Measurements from ENCODE around the gene DOCK1.
"Not testable (repeated sequence)": the region's sequence is repeated elsewhere in the genome, so short reads cannot be mapped to it uniquely, and the experiment has no call there.

DOCK1 gene

DNA sequence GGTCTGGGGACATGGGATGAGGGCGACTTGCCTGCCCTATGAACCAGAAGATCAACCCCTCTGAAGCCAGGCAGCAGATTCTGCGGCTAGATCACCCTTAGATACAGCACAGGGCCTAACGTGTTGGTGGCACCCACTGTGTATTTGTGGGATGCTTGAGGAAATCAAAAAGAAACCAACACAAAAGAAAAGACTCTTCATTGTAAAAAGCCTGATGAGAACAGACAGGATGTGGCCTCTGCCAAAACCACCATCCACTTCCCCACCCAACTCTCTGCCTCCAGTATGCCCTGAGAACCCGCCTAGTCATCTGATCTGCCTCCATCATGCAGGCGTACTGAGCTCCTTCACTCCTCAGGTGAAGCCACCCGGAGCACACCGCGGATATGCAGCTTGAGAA is 388.4 kb downstream of the DOCK1 start:
- Histone ChIP-seq H3K36me3 (ENCODE audit: control insufficient read depth, insufficient read depth, low read length) (no peaks in the 10 kb centered on the region), H3K4me1 (ENCODE audit: control insufficient read depth, insufficient read depth, low read length) (no peaks in the 10 kb centered on the region), H3K9me3 (ENCODE audit: control insufficient read depth, insufficient read depth, low read length) (no peaks in the 10 kb centered on the region), H3K4me3 (ENCODE audit: low read length) (no peak overlapping the region), H3K27me3 (ENCODE audit: control insufficient read depth, insufficient read depth, low read length) (no peaks in the 10 kb centered on the region), H3K27ac (ENCODE audit: low read length) (no peak overlapping the region)
- no CpG with 5 or more reads among the region's 8 CpGs for WGBS (ENCODE audit: insufficient coverage, insufficient read length)
- DNase-seq (ENCODE audit: low read depth, low spot score), result no peak

- Histone ChIP-seq H3K9me3 (ENCODE audit: control insufficient read depth, insufficient read depth, low read length) (no peaks in the 10 kb centered on the region), H3K27me3 (ENCODE audit: control insufficient read depth, insufficient read depth, low read length) (no peaks in the 10 kb centered on the region), H3K36me3 (ENCODE audit: control insufficient read depth, insufficient read depth, low read length) (no peaks in the 10 kb centered on the region), H3K27ac (ENCODE audit: low read length) (no peak overlapping the region), H3K4me1 (ENCODE audit: control insufficient read depth, insufficient read depth, low read length) (no peaks in the 10 kb centered on the region), H3K4me3 (ENCODE audit: low read length) (no peak overlapping the region)
- WGBS (ENCODE audit: insufficient coverage, insufficient read length), result no CpG with 5 or more reads among the region's 6 CpGs
- DNase-seq (ENCODE audit: low read depth, low spot score), result no peak
These were observed 391.5 kb downstream of the DOCK1 start for GRCh38 chr10:127296696-127297095.

DNA sequence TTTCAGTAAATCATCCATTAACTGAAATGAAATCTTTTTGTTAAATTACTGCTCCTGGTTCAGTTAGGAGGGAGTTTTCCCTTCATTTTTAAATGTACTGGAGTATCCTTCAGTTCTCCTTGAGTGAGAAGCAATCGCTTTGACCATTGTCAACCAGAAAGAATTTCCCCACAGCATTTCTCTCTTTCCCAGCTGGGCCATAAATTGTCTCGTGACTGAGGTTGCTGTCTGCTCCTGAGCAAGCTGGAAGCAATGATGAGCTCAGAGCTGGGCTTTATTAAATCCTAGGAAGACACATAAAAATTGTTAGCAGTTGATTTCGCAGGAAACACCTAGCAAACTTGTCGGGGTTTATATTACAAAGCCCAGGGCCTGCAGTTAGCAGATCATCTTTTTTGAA is 393.2 kb downstream of the DOCK1 start:
- Histone ChIP-seq H3K9me3 (ENCODE audit: control insufficient read depth, insufficient read depth, low read length) (no peaks in the 10 kb centered on the region), H3K4me3 (ENCODE audit: low read length) (no peak overlapping the region), H3K36me3 (ENCODE audit: control insufficient read depth, insufficient read depth, low read length) (no peaks in the 10 kb centered on the region), H3K27me3 (ENCODE audit: control insufficient read depth, insufficient read depth, low read length) (no peaks in the 10 kb centered on the region), H3K4me1 (ENCODE audit: control insufficient read depth, insufficient read depth, low read length) (no peaks in the 10 kb centered on the region), H3K27ac (ENCODE audit: low read length) (no peak overlapping the region)
- DNase-seq (ENCODE audit: low read depth, low spot score), result no peak
- WGBS (ENCODE audit: insufficient coverage, insufficient read length), result no CpG with 5 or more reads among the region's 4 CpGs

DNA sequence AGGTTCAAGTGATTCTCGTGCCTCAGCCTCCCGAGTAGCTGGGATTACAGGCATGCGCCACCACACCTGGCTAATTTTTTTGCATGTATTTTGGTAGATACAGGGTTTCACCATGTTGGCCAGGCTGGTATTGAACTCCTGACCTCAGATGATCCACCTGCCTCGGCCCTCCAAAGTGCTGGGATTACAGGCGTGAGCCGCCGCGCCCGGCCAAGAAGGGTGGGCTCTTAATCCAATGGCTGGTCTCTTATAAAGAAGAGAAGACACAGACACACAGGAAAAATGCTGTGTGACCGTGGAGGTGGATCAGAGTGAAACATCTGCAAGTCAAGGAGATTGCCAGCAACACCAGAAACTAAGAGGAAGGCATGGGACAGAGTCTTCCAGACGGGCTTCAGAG is 394.0 kb downstream of the DOCK1 start:
- H3K27me3 ChIP-seq (ENCODE audit: control insufficient read depth, insufficient read depth, low read length); H3K27ac ChIP-seq (ENCODE audit: low read length); H3K9me3 ChIP-seq (ENCODE audit: control insufficient read depth, insufficient read depth, low read length); H3K36me3 ChIP-seq (ENCODE audit: control insufficient read depth, insufficient read depth, low read length); DNase-seq (ENCODE audit: low read depth, low spot score); H3K4me3 ChIP-seq (ENCODE audit: low read length); H3K4me1 ChIP-seq (ENCODE audit: control insufficient read depth, insufficient read depth, low read length): not testable (repeated sequence)
- no CpG with 5 or more reads among the region's 11 CpGs for WGBS (ENCODE audit: insufficient coverage, insufficient read length)

DNA sequence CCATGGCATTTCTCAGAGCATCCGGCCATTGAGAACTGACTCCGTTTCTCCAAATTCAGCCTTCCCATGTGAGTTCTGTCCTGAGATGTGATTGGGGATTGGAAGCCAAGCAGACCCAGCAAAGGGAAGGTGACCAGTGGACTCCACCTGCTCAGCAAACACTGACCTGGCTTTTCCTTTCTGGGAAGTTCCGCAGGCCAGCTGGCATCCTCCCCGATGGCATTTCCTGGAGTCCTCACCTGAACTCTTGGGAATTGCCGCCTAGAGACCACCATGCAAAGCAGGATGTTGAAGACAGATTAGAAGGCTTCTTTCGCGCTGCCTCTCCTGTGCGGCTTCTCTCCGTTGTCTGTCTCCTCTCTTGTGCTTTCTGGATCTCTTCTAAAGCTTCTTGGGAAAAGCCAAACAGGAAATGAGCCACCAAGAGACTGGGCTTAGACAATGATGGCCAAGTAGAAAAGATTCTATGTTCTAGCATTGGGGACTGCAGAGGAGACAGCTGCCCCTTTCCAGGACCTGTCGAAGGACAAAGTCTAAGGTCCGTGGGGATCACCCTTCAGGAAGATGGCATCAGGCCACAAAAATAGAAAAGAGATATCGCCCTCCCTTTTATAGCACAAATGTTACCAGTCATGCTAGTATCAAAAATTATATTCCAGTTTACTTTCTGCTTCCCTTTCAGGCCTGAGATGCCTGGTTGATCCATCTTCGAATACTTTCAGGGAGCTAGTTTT is 394.9 kb downstream of the DOCK1 start:
- no peaks in the 10 kb centered on the region for H3K27me3 ChIP-seq (ENCODE audit: control insufficient read depth, insufficient read depth, low read length)
- no peak for DNase-seq (ENCODE audit: low read depth, low spot score)
- WGBS (ENCODE audit: insufficient coverage, insufficient read length), result no CpG with 5 or more reads among the region's 13 CpGs
- H3K36me3 ChIP-seq (ENCODE audit: control insufficient read depth, insufficient read depth, low read length), result no peaks in the 10 kb centered on the region
- H3K9me3 ChIP-seq (ENCODE audit: control insufficient read depth, insufficient read depth, low read length), result no peaks in the 10 kb centered on the region
- H3K27ac ChIP-seq (ENCODE audit: low read length), result no peak overlapping the region
- H3K4me1 ChIP-seq (ENCODE audit: control insufficient read depth, insufficient read depth, low read length), result no peaks in the 10 kb centered on the region
- H3K4me3 ChIP-seq (ENCODE audit: low read length), result no peak overlapping the region

DNA sequence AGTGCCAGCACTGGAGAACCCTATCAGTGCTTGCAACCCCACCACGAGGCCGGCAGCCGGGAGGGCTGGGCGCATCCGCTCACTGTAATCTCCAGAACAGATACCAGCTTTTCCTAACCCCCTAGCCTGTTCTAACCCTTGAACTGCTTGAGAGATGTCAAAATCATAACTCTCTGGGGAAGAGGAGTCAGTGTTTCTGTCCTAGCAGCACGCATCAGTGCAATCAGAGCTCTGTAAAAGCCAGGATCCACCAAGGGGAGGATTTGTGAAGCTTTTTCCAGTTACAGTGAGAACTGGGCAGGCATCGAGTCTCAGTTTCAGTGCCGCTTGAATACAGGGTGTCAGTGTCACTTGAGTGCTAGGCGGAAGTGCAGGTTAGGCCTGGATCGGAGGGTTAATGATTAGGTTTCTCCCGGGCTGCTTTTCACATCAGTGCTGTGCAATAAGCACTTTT is 395.7 kb downstream of the DOCK1 start:
- no peaks in the 10 kb centered on the region for H3K9me3 ChIP-seq (ENCODE audit: control insufficient read depth, insufficient read depth, low read length)
- no peak for DNase-seq (ENCODE audit: low read depth, low spot score)
- no peak overlapping the region for H3K4me3 ChIP-seq (ENCODE audit: low read length)
- no peaks in the 10 kb centered on the region for H3K27me3 ChIP-seq (ENCODE audit: control insufficient read depth, insufficient read depth, low read length)
- no peaks in the 10 kb centered on the region for H3K36me3 ChIP-seq (ENCODE audit: control insufficient read depth, insufficient read depth, low read length)
- no peaks in the 10 kb centered on the region; the same call in 1 of the 2 replicates for H3K4me1 ChIP-seq (ENCODE audit: control insufficient read depth, insufficient read depth, low read length)
- no CpG with 5 or more reads among the region's 11 CpGs for WGBS (ENCODE audit: insufficient coverage, insufficient read length)
- H3K27ac ChIP-seq (ENCODE audit: low read length), result no peak overlapping the region

DNA sequence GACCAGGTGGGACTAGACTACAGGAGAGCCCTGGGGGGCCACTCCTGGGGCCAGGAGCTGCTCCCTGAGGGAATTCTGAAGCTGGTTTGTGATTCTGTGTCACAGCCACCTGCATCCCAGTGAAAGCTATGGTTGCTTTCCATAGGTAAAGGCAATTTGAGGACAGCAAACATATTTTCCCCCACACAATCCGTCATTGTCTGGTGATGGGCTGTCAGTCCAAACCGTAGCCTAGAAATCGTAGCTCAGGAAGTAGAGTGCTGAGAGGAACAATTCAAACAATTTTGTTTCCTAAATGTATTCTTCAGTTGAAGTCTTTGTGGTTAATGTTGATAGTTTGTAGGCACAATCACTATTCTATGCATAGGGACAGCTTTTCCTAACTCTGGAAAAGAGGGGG is 397.1 kb downstream of the DOCK1 start:
- no peaks in the 10 kb centered on the region for H3K36me3 ChIP-seq (ENCODE audit: control insufficient read depth, insufficient read depth, low read length)

DNA sequence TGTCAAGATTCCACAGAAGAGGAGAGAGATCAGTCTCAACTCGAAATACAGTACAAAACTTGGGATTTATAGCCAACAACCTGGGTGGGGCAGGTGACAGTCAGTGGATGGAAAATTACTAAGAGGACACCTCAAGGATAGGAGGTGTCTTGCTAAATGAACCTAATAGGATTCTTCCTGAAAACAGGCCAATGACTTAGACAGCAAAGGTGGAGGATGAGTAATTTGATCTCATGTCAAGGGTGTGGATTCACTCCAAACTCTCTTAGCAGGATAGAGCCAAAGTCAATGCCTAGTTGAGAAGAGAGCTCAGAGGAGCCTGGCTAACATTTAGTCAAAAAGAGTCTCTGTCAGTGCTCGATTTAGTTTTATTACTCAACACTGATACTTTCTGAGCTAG is 397.9 kb downstream of the DOCK1 start:
- DNase-seq (ENCODE audit: low read depth, low spot score), result no peak
- H3K4me3 ChIP-seq (ENCODE audit: low read length), result no peak overlapping the region
- H3K4me1 ChIP-seq (ENCODE audit: control insufficient read depth, insufficient read depth, low read length), result no peaks in the 10 kb centered on the region; the same call in 1 of the 2 replicates
- no peaks in the 10 kb centered on the region for H3K27me3 ChIP-seq (ENCODE audit: control insufficient read depth, insufficient read depth, low read length)
- no peaks in the 10 kb centered on the region for H3K36me3 ChIP-seq (ENCODE audit: control insufficient read depth, insufficient read depth, low read length)
- H3K27ac ChIP-seq (ENCODE audit: low read length), result no peak overlapping the region
- H3K9me3 ChIP-seq (ENCODE audit: control insufficient read depth, insufficient read depth, low read length), result no peaks in the 10 kb centered on the region
- WGBS (ENCODE audit: insufficient coverage, insufficient read length), result no CpG with 5 or more reads among the region's 2 CpGs

More for the DNA sequence above, 397.1 kb downstream of the DOCK1 start:
- H3K4me1 ChIP-seq (ENCODE audit: control insufficient read depth, insufficient read depth, low read length), result no peaks in the 10 kb centered on the region; the same call in 1 of the 2 replicates
- H3K27me3 ChIP-seq (ENCODE audit: control insufficient read depth, insufficient read depth, low read length), result no peaks in the 10 kb centered on the region
- H3K4me3 ChIP-seq (ENCODE audit: low read length), result no peak overlapping the region
- H3K27ac ChIP-seq (ENCODE audit: low read length), result no peak overlapping the region
- WGBS (ENCODE audit: insufficient coverage, insufficient read length), result no CpG with 5 or more reads among the region's 3 CpGs
- no peak for DNase-seq (ENCODE audit: low read depth, low spot score)
- no peaks in the 10 kb centered on the region for H3K9me3 ChIP-seq (ENCODE audit: control insufficient read depth, insufficient read depth, low read length)

DNA sequence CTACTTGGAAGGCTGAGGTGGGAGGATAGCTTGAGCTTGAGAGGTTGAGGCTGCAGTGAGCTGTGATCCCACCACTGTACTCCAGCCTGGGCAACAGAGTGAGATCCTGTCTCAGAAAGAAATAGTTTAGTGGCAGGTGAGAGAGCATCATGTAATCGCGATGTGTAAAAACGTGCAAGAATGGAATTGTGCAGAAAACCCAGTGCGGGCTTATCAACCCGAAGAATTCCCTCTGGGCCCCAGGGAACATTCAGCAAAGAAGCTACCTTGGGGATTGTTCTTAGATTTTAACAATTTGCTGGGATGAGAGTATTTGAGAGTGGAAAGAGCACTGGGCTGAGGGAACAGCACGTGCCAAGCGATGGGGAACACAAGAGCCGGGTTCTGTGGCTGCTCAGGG is 398.5 kb downstream of the DOCK1 start:
- no peaks in the 10 kb centered on the region for H3K9me3 ChIP-seq (ENCODE audit: control insufficient read depth, insufficient read depth, low read length)
- H3K27ac ChIP-seq (ENCODE audit: low read length), result no peak overlapping the region
- no CpG with 5 or more reads among the region's 8 CpGs for WGBS (ENCODE audit: insufficient coverage, insufficient read length)
- no peaks in the 10 kb centered on the region; the same call in 1 of the 2 replicates for H3K4me1 ChIP-seq (ENCODE audit: control insufficient read depth, insufficient read depth, low read length)
- H3K36me3 ChIP-seq (ENCODE audit: control insufficient read depth, insufficient read depth, low read length), result no peaks in the 10 kb centered on the region
- no peak for DNase-seq (ENCODE audit: low read depth, low spot score)
- no peaks in the 10 kb centered on the region for H3K27me3 ChIP-seq (ENCODE audit: control insufficient read depth, insufficient read depth, low read length)
- no peak overlapping the region for H3K4me3 ChIP-seq (ENCODE audit: low read length)

- no peaks in the 10 kb centered on the region; the same call in 1 of the 2 replicates for H3K4me1 ChIP-seq (ENCODE audit: control insufficient read depth, insufficient read depth, low read length)
- no peak overlapping the region for H3K4me3 ChIP-seq (ENCODE audit: low read length)
- no peaks in the 10 kb centered on the region for H3K36me3 ChIP-seq (ENCODE audit: control insufficient read depth, insufficient read depth, low read length)
- H3K9me3 ChIP-seq (ENCODE audit: control insufficient read depth, insufficient read depth, low read length), result no peaks in the 10 kb centered on the region
- no peak for DNase-seq (ENCODE audit: low read depth, low spot score)
- H3K27me3 ChIP-seq (ENCODE audit: control insufficient read depth, insufficient read depth, low read length), result no peaks in the 10 kb centered on the region
- no peak overlapping the region for H3K27ac ChIP-seq (ENCODE audit: low read length)
- WGBS (ENCODE audit: insufficient coverage, insufficient read length), result no CpG with 5 or more reads among the region's 8 CpGs
These were observed 401.3 kb downstream of the DOCK1 start for GRCh38 chr10:127306479-127306878.

DNA sequence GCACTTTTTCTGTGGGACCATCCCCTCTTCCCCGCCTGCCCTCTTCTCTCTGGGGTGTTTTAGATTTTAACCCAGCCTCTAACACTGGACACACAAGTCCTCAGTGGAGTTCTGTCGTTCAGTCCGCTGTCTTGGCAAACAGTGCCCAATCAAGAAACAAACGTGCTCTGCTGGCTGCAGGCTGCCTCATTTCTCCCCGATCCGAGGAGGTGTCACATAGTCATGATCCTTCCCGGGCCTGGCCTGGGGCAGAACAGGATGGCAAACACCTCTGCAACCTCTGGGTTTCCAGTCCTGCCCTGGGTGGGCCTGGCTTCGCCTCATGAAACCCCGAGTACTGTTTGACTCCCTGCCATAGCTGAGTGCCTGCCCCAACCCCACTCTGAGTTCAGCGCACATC is 402.1 kb downstream of the DOCK1 start:
- Histone ChIP-seq H3K9me3 (ENCODE audit: control insufficient read depth, insufficient read depth, low read length) (no peaks in the 10 kb centered on the region), H3K36me3 (ENCODE audit: control insufficient read depth, insufficient read depth, low read length) (no peaks in the 10 kb centered on the region), H3K27ac (ENCODE audit: low read length) (no peak overlapping the region), H3K4me1 (ENCODE audit: control insufficient read depth, insufficient read depth, low read length) (no peaks in the 10 kb centered on the region; the same call in 1 of the 2 replicates), H3K27me3 (ENCODE audit: control insufficient read depth, insufficient read depth, low read length) (no peaks in the 10 kb centered on the region), H3K4me3 (ENCODE audit: low read length) (no peak overlapping the region)
- no CpG with 5 or more reads among the region's 10 CpGs for WGBS (ENCODE audit: insufficient coverage, insufficient read length)
- DNase-seq (ENCODE audit: low read depth, low spot score), result no peak

Measured in iPS DF 6.9 (cell line).